ENCODE results near the gene ASB4.
"Not testable (repeated sequence)": the region's sequence is repeated elsewhere in the genome, so short reads cannot be mapped to it uniquely, and the experiment has no call there.

GRCh38 chr7:95552010-95552926, 66.5 kb downstream of the ASB4 start:
- not testable (repeated sequence) for TF ChIP-seq MAX (IDR thresholded peaks at IDR 0.05); CTCF (IDR thresholded peaks at IDR 0.05; ENCODE audit: low read depth, low read length, missing input control); EGR1 (IDR thresholded peaks at IDR 0.05; ENCODE audit: low read depth in 2 of 2); ZBTB33 (IDR thresholded peaks at IDR 0.05); JUND (IDR thresholded peaks at IDR 0.05); ATF3 (IDR thresholded peaks at IDR 0.05); REST (IDR thresholded peaks at IDR 0.05); HNF4A (conservative IDR thresholded peaks at IDR 0.05); TAF1 (conservative IDR thresholded peaks at IDR 0.05); RAD21 (IDR thresholded peaks at IDR 0.05); SP1 (IDR thresholded peaks at IDR 0.05)
